KOPT-K1 (cell line): Measurements from ENCODE around the gene LCORL.
"Not testable (repeated sequence)": the region's sequence is repeated elsewhere in the genome, so short reads cannot be mapped to it uniquely, and the experiment has no call there.

ENCODE experiments used
- H3K27ac ChIP-seq: fragments of 200-600 bp; sonication (generic); 2 replicates; pipeline ENCODE4 v1.5.1; 2016; ENCODE audit warnings: antibody characterized with exemption, mild to moderate bottlenecking, low read depth, low read length; ENCODE audit not compliant: poor library complexity, severe bottlenecking
- H3K36me3 ChIP-seq: fragments of 200-600 bp; sonication (generic); 2 replicates; pipeline ENCODE4 v1.5.1; 2017; ENCODE audit warnings: antibody characterized with exemption, mild to moderate bottlenecking, low read length, moderate library complexity; ENCODE audit not compliant: insufficient read depth
- H3K9me3 ChIP-seq: fragments of 200-600 bp; sonication (generic); 2 replicates; pipeline ENCODE4 v1.5.1; 2017; ENCODE audit warnings: antibody characterized with exemption, low read length, mild to moderate bottlenecking; ENCODE audit not compliant: insufficient read depth, poor library complexity, severe bottlenecking

Gene LCORL

DNA sequence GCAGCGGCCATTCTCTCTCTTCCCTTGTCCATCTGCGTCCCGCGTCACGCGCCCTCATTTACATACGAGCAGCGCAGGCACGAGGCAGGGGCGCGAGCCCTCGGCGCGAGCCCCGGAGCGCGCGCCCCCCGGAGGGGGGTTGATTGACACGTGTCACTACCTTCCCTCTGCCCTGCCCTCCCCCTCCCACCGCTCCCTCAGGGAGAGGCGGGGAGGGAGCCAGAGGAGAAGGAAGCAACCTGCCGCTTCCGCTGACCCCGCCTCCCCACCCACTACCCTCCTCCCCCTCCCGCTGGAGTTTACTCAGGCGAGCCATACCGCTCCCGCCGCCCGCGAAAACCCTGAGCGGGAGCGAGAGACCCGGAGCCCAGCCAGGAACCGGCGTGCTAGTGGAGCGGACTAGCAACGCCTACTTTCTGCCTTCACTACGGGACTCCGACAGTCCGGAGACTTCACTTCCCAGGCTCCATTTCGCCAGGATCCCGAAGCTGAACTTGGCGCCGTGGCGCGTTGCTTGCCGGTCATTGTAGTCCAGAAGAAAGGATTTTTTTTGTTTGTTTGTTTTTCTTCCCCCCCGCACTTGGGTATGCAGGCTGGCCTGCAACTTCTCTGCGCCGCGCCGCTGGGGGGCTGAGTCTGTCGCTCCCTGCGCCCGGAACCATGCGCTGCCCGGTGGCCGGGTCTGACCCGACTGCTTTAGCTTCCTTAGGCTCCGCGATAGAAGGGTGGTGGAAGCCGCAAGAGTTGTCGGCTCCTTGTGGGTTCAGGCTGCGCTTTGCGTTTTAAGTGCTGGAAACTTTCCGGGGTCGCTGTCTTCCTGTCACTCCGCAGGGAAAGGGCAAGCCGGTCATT, at the start of gene LCORL:
Gene LCORL (minus strand): TSS at position 36 of the 852 bp plus-strand sequence. CDS start 4 bp downstream, at position 32.
- H3K27ac ChIP-seq, result peak within 1 kb of the TSS; percentile 80
- H3K36me3 ChIP-seq, result no peaks in the 10 kb centered on the region
- no peaks in the 10 kb centered on the region for H3K9me3 ChIP-seq

DNA sequence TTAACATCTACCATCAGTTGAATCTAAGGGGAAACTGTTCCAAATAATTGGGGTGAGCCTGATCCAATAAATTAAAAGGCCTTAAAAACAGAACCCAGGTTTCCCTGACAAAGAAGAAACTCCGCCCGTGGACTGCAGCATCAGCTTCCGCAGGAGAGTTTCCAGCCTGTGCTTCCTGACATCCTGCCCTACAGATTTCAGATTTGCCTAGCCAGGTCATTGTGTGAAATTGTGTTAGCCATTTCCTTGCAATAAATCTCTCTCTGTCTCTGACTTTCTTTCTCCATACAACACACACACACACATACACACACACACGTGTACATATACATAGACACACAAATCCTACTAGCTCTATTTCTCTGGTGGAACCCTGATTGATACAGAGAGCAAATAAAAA, 48.3 kb upstream of the LCORL start:
- H3K36me3 ChIP-seq, result no peaks in the 10 kb centered on the region
- H3K9me3 ChIP-seq, result no peaks in the 10 kb centered on the region
- no peak overlapping the region for H3K27ac ChIP-seq

- no peak overlapping the region for H3K27ac ChIP-seq
- H3K36me3 ChIP-seq, result no peaks in the 10 kb centered on the region
These were observed 45.5 kb upstream of the LCORL start for GRCh38 chr4:18067031-18067430.

DNA sequence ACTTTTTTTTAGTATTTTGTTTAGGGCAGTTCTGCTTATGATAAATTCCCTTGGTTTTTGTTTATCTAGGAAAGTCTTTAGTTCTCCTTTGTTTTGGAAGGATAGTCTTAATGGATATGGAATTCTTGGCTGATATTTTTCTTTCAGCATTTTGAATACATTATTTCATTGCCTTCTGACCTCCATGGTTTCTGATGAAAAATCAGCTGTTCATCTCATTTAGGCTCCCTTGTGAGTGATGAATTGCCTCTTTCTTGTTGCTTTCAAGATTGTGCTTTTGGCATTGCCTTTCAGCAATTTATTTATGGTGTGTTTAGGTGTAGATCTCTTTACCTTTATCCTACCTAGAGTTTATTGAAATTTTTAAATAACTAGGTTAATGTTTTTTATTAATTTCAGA, 41.5 kb upstream of the LCORL start:
- Histone ChIP-seq H3K27ac (no peak overlapping the region), H3K36me3 (no peaks in the 10 kb centered on the region), H3K9me3 (peaks cover 3% of the 10 kb centered on the region)

More at GRCh38 chr4:18067031-18067430, 45.5 kb upstream of the LCORL start:
- H3K9me3 ChIP-seq, result peaks cover 3% of the 10 kb centered on the region

DNA sequence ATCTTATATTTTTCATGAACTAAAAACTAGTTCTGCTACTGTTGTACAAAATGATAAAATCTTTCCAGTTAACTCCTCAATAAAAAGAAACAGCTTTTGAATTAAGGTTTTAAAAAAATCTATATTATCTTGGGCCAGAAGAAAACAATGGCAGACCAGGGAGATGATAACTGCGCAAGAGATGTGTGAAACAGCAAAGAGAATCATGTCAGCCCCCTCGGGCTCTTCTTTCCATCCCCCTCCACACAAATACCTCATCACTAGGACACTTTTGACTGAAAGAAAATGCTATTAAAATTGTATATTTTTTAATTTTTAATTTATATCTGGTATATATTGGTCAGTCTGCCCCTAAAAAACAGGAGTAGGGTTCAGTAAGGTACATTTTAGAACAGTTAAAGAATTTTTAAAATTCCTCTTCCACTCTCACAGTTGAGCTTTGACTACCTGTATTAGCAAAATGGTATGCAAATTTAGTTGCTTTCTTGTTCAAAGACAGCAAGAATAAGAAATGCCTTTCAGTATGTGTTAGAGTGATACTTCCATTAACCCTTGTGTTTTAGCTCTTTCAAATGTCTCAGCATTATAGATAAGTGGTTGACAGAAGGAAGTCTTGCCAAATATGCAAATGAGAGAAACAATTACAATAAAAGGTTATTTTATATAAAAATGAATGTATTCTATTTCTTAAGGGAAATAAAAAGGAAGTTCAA, 36.4 kb upstream of the LCORL start:
- Histone ChIP-seq H3K27ac (no peak overlapping the region), H3K9me3 (peaks cover under 1% of the 10 kb centered on the region), H3K36me3 (no peaks in the 10 kb centered on the region)

GRCh38 chr4:18056030-18056429, 34.5 kb upstream of the LCORL start:
- H3K9me3 ChIP-seq, result no peaks in the 10 kb centered on the region
- no peaks in the 10 kb centered on the region for H3K36me3 ChIP-seq
- H3K27ac ChIP-seq, result no peak overlapping the region

- H3K27ac ChIP-seq, result no peak overlapping the region
- H3K36me3 ChIP-seq, result no peaks in the 10 kb centered on the region
- H3K9me3 ChIP-seq, result no peaks in the 10 kb centered on the region
These were observed 30.6 kb upstream of the LCORL start for GRCh38 chr4:18052158-18052557.

GRCh38 chr4:18051281-18051680, 29.7 kb upstream of the LCORL start:
- H3K27ac ChIP-seq, result no peak overlapping the region
- H3K36me3 ChIP-seq, result no peaks in the 10 kb centered on the region
- H3K9me3 ChIP-seq, result no peaks in the 10 kb centered on the region

DNA sequence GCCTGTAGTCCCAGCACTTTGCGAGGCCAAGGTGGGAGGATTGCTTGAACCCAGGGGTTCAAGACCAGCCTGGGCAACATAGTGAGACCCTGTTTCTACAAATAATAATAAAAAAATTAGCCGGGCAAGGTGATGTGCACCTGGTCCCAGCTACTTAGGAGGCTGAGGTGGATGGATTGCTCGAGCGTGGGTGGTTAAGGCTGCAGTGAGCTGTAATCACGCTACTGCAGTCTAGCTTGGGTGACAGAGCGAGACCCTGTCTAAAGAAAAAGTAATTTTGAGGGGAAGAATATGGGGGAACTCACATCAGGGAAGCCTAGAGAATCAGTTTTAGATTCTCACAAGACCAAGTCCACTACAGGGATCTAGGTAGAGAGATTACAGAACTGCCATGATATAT, 28.9 kb upstream of the LCORL start:
- no peak overlapping the region for H3K27ac ChIP-seq
- no peaks in the 10 kb centered on the region for H3K9me3 ChIP-seq
- no peaks in the 10 kb centered on the region for H3K36me3 ChIP-seq

- Histone ChIP-seq H3K36me3 (no peaks in the 10 kb centered on the region), H3K27ac (no peak overlapping the region), H3K9me3 (no peaks in the 10 kb centered on the region)
These were observed 27.9 kb upstream of the LCORL start for GRCh38 chr4:18049446-18049845.

DNA sequence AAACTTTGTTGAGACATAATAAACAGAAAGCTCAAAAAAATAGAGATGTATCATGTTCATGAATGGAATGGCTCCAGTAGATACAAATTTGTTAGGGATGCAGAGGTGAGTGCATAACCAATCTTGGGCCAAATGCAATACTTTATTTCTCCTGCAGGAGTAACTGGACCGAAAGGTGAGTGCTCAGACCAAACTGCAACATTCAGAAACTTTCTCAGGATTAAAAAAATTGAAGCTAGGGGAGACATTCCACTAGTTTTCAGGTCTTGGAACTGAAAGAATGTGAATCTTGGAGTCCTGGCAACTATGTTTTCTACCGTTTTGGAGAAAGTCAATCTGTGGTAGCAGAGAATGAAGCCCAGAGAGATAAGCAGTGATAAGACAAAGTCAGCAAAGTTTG, 21.2 kb upstream of the LCORL start:
- Histone ChIP-seq H3K27ac (no peak overlapping the region), H3K9me3 (no peaks in the 10 kb centered on the region), H3K36me3 (no peaks in the 10 kb centered on the region)

DNA sequence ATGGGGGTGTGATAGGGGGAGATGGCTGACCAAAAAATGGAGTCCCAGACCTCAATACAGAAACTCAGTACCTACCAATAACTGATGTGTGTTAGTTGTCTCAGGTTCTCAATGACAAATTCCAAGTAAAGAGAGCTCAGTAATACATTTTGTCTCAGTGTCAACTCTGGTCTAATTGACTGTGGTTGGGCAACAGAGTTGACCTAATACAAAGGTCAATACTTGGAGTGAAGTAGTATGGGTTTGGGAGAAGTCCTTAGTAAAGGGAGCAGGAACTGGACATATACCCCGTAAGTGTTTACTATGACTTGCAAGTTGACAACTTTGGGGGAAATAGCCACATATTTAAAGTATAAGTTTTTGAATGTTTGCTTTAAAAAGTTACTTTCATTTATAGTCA, 20.5 kb upstream of the LCORL start:
- Histone ChIP-seq H3K9me3 (no peaks in the 10 kb centered on the region), H3K36me3 (no peaks in the 10 kb centered on the region), H3K27ac (no peak overlapping the region)

- H3K27ac ChIP-seq, result no peak overlapping the region
- no peaks in the 10 kb centered on the region for H3K9me3 ChIP-seq
These were observed 19.6 kb upstream of the LCORL start for GRCh38 chr4:18041114-18041513.

GRCh38 chr4:18039113-18039512, 17.6 kb upstream of the LCORL start:
- Histone ChIP-seq H3K9me3 (no peaks in the 10 kb centered on the region), H3K36me3 (no peaks in the 10 kb centered on the region), H3K27ac (no peak overlapping the region)

More at GRCh38 chr4:18041114-18041513, 19.6 kb upstream of the LCORL start:
- no peaks in the 10 kb centered on the region for H3K36me3 ChIP-seq

- not testable (repeated sequence) for H3K27ac ChIP-seq, H3K36me3 ChIP-seq, H3K9me3 ChIP-seq
These were observed 14.8 kb upstream of the LCORL start for GRCh38 chr4:18036369-18036768.
